Keratinocyte (primary cell): ENCODE measurements around the gene SMAD3.

Experiments used
- CTCF ChIP-seq, 3 experiments: IDR thresholded peaks in 1 of 3; conservative IDR thresholded peaks in 1 of 3; optimal IDR thresholded peaks in 1 of 3; 2 replicates in 2 of 3; 3 replicates in 1 of 3; pipeline versions ENCODE3 to v1.5.1; 2011; ENCODE audit warnings: low read length in 3 of 3, mild to moderate bottlenecking in 3 of 3, moderate library complexity in 2 of 3, control low read depth in 1 of 3, inconsistent platforms in 1 of 3; ENCODE audit not compliant: insufficient read depth in 2 of 3; ENCODE audit errors: extremely low read depth in 1 of 3
- EZH2 ChIP-seq: IDR thresholded peaks from one replicate; pipeline ENCODE4 v1.6.1; 2012; ENCODE audit warnings: inconsistent platforms, mild to moderate bottlenecking, low read length, moderate library complexity

GRCh38 chr15:67031331-67031730 lies 34.1 kb upstream of the SMAD3 start:
- TF ChIP-seq CTCF (optimal IDR thresholded peaks at IDR 0.05 in 1 of 3, IDR thresholded peaks at IDR 0.05 in 1 of 3, conservative IDR thresholded peaks at IDR 0.05 in 1 of 3; ENCODE audit: extremely low read depth in 1 of 3, insufficient read depth in 2 of 3, low read length in 3 of 3): no peak
- TF ChIP-seq EZH2: no peak
